ENCODE measurements around the gene TTC21A.

GRCh38 chr3:39148435-39149058 is 41.1 kb downstream of the TTC21A start:
- no peak for TF ChIP-seq CTCF (conservative IDR thresholded peaks at IDR 0.05)
- no peak for TF ChIP-seq EZH2 (IDR thresholded peaks at IDR 0.05; ENCODE audit: low read depth)

Measured in PC-9 (cell line).